Activated CD4-positive, alpha-beta T cell treated with anti-CD3 and anti-CD28 coated beads, Interleukin-2, Interleukin-6, amounts not matched to agents 100 ng/mL and 50 ng/mL, durations not matched to agents 16 hours and 8 hours (primary cell): ENCODE results near the gene LMX1B.

Source experiments
- DNase-seq: peaks from one replicate; pipeline ENCODE4 v3.0.0-alpha.2; 2020

Gene LMX1B

DNA sequence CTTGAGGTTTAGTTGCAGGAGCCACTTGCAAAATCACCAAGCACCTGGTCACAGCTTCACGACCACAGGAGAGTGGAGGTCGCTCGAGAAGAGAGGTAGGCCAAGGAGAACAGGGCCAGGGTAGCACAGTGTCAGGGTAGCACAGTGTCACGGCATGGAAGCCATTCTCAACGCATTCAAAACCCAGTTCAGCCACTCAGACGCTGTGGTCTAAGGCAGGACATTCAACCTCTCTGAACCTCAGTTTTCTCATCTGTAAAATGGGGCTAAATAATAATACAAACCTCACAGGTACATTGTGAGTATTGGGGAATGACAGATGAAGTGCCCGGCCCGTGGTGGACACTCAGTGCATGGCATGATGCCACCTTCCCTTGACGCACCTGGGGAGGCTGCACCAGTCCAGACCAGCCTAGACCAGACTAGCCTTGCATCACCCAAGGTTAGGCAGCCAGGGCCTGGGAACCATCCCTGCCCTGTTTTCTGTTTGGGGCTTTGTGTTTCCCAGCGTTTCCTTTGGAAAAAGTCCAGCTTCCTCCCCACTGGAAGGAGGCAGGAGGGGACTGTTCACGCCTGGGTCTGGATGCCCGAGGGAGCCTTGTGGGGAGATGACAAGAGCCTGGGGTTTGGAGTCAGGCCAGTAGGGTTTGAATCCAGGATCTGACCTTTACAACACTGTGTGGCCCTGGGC lies 7.8 kb upstream of the LMX1B start:
- no peak for DNase-seq

DNA sequence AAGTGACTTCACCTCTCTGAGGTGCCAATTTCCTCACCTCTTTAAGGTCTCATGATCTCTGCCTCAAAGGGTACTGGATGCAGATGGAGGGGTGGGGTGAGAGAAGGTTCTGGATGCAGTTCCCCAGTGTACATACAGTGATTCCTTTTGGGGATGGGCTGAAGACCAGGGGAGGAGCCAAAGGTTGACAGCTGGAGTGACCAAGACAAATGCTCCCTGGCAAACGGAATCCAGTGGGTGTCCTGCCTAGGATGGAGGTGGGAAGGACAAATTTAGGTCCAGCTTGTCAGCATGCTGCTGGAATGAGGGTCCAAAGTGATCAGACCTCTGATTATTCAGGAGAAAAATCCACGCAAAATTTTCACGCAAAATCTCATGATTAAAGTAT lies 7.3 kb upstream of the LMX1B start:
- no peak for DNase-seq

- DNase-seq, result no peak
Measured at GRCh38 chr9:126607086-126607485, 6.6 kb upstream of the LMX1B start.

DNA sequence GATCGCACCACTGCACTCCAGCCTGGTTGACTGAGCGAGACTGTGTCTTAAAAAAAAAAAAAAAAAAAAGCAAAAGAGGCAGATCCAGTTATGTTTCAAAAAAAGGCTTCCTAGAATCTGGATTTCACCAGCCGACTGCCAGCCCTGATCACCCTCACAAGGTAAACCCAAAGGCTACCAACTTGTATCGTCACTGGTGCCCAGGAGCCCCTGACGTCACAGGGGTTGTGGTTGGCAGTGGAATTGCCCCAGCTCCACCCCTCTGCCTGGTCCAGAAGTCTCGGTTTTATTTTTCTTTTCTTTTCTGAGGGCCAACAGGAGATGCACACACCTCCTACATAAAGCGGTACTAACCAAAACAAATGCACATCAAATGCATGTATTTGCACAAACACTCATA lies 6.0 kb upstream of the LMX1B start:
- no peak for DNase-seq

DNA sequence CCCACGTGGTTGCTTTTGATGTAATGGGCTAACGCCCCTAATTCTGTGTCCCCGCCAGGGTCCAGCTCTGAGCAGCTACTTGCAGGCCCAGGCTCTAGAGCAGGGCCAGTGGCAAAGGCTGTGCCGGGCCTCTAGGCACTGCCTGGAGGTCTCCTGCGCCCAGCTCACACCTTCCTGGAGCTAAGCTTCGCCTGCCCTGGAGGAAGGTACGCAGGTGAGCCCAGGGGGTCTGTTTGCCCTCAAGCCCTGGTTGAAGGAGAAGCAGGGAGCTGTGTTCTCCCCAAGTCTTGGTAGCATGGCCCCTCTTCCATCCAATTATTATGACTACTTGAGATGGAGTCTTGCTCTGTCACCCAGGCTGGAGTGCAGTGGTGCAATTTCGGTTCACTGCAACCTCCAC lies 5.2 kb upstream of the LMX1B start:
- DNase-seq, result no peak

DNA sequence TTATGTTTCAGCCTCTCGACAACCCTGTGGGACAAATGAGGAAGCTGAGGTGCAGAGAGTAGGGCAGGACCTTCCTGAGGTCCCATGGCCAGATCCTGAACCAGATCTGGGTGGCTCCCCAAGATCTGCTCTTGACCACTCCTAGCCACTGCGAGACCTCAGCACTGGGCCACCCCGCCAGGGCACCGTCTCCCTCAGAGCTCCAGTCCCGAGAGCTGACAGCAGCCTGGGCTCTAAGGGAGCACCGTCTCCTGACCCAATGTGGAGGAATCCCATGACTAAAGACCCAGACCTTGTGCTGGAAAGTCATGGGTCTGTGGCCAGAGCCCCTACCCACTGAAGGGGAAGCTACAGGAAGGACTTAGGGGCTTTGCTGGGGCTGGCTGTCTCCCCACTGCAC lies 4.5 kb upstream of the LMX1B start:
- DNase-seq, result no peak

GRCh38 chr9:126609711-126610388 lies 3.9 kb upstream of the LMX1B start:
- no peak for DNase-seq

DNA sequence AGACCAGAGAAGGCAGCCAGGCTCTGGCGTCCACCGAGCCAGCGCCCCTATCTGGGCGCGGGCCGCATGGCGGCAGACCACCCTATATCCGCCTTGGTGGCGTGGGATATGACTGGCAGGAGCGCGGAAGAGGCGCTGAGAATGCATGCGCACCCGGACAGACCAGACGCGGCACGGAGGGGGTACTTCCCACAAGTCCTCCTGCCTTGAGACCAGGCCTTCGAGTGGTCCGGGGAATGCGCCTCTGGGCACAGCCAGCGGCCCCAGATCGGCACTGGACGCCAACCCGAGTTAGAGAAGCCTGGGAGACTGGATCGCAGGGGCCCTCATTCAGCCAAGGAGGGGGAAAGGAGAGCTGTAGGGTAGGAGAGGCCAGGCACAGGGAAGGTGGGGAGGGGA lies 2.5 kb upstream of the LMX1B start:
- DNase-seq, result no peak

DNA sequence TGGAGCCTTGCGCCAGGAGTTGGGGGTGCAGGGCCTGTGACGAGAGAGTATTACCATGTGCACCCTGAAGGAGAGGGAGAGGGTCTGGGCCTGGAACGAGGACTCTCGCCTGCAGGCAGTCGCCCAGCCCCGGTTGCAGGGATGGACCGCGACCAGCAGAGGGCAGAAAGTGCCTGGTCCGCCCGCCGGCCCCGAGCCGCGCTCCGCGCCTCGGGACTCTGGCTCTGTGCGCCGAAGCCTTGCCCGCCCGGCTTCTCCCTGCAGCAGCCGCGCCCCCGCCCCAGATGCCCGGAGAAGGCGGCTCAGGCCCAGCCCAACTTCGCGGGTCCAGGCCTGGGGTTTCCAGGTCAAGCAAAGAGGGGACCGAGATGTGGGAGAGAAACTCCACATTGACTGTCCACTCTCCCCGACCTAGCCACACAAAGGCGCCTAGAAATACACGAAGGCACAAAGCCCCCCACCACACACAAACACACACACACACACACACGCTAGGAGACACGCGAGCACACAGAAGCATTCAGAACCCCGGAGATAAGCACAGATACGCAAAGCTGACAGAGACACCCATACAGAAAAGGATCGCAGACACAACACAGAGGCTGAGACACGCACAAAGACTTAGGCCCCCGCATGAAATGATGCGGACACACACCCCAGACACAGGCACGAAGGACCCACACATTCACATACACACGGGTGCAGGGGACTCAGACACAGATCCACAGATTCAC lies 2.0 kb upstream of the LMX1B start:
- DNase-seq, result peak; percentile 84

- DNase-seq, result no peak
Measured at GRCh38 chr9:126612326-126612812, 1.4 kb upstream of the LMX1B start.

DNA sequence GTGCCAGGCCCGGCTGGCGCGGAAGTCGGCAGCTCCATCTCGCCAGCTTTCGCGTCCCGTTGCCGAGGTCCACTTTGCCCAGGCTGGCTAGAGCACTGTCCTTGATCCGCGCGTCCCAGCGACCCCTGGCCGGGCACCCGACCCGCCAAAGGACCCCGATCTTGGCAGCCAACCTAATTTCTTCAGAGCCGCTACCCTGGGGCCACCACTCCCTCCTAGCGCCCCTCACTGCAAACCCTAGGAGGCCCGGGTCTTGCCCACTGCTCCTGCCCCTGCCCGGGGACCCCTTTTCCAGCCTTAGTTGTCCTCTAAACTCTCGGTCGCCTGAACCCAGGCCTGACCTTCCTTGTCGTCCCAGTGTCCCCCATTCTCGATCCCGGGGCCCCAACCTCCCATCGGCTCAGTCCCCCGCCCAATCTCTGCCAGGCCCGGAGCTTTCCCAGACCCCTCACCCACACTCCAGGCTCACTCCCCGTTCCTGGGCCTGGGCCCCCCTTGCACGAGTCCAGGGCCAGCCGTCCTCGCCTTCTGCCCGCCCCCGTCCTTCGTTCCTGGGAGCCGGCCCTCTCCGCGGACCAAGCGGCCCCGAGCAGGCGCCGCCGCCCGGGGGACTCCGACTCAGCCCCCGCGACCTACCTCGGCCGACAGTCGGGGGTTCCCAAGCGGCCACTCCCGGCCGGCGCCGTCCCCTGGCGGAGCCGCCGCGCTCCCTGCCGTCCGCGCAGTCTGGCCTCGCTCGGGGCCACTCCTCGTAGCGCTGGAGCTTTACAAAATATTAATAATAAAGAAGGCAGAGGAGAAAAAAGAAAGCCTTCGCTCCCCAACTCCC lies 701 bp upstream of the LMX1B start:
- no peak for DNase-seq

- DNase-seq, result no peak
Measured at GRCh38 chr9:126614088-126614454, 343 bp downstream of the LMX1B start.

DNA sequence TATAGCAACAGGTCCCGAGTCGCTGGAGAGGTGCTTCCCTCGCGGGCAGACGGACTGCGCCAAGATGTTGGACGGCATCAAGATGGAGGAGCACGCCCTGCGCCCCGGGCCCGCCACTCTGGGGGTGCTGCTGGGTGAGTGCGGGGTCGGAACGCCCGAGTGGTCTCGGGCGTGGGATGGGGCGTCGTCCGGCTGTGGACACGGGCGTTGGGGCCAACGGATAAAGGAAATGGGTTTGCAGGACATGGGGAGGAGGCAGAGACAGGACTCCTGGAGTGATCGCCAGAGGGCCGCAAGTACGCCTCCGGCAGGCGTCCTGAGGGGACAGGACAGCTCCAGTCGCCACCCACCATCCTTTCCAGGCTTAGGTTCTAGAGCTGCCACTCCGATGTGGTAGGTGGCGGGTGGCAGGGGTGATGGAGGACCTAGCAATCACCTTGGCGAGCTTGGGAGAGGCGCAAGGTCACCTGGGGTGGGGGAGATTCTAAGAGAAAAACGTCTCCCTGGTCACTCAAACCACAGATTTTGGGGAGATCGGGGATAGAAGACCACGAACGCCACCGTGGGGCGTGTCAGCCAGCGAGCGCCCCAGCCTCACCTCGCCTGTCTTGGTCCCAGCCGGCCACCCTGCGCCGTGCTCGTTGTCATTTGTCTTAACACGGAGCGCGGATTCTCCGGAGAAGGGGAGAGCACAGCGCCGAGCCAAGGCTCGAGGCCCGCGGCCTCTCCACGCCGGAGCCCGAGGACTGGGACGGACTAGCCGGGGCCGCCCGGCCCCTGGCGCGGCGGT lies 922 bp downstream of the LMX1B start:
- DNase-seq, result no peak

DNA sequence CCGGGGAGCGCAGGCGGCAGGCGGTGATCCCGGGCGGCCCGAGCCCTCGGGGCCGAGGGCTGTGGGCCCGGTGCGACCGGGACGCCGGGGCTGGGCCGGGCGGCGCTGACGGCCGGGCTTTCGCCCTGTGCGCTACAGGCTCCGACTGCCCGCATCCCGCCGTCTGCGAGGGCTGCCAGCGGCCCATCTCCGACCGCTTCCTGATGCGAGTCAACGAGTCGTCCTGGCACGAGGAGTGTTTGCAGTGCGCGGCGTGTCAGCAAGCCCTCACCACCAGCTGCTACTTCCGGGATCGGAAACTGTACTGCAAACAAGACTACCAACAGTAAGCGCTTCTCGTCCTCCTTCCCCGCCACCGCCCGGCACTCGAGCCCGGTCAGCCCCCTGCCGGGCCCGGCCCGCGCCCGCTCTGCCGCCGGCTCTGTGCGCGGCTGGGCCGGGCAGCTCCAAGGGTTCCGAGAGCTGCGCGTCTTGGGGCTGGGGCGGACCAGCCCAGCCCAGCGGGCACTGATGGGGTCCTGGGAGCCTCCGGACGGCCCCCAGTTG lies 1.6 kb downstream of the LMX1B start:
- peak; percentile 58 for DNase-seq

GRCh38 chr9:126615791-126616447 lies 2.2 kb downstream of the LMX1B start:
- no peak for DNase-seq

DNA sequence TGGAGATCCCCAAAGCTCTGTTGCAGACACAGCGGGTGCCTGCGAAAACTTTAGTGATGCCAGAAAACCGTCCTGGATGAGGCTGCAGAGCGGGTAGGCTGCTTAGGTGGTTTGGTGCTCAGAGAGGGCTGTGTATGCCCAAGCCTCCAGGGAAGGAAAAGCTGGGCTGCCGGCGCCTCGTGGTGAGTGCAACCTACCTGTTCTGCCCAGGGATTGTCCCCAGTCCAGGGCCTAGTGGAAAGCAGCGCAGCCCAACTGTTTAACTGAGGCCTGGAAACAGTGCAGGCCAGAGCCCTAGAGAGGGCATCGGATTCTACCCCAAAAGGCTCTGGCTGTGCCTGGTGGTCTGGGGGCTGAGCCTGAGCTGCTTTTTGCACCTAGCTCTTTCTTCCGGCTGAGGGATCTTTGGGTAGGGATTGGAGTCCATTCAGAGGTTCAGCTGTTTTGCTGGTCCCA lies 2.8 kb downstream of the LMX1B start:
- no peak for DNase-seq

DNA sequence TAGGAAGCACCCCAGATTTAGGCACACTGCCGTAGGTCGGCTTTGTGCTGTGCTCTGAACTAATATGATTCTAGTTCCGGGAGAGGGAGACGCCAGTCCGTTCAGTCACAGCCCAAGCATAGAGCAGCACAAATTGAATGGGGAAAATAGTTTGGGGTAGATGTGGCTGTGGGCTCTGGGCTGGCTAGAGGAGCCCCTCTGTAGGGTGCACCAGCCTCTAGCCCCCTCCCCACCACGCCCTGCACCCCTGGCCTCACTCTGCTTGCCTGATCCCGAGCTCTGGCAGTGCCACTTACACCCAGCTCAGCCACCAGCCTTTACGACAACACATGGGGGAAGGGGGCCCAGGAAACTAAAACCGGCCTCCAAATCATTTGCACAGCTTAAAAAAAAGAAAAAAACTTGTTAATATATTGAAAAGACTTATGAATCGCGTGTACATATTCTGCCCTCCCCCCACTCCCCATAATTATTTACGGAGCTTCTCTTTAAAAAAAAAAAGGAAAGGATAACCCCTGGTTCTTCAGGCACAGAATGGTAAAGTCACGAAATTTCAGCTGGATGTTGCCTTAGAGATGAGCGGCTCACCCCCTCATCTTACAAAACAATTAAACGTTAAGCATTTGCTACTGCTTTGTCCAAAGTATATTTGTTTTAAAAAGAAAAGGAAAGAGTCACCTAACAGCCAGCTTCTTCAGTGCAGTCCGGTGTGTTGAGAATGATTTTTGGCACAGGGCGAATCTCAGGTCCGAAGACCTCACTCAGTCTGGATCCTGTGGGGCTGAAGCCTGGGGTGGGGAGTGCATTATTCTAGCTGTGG lies 3.5 kb downstream of the LMX1B start:
- DNase-seq, result no peak

DNA sequence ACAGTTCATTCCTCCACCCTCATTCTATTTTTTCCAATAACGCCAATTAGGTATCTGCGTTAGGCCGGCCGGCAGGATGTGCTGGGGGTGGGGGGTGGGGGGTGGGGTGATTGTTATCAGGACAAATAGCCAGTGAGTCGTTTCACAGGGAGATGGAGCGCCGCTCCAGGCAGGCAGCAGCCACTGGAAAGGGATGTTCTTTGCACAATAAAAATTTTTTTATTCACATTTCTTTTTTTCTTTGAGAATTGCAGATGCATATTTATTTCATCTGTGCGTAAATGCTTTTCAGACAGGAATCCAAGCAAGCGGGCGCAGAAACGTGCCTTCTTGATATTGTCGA lies 4.1 kb downstream of the LMX1B start:
- DNase-seq, result no peak

DNA sequence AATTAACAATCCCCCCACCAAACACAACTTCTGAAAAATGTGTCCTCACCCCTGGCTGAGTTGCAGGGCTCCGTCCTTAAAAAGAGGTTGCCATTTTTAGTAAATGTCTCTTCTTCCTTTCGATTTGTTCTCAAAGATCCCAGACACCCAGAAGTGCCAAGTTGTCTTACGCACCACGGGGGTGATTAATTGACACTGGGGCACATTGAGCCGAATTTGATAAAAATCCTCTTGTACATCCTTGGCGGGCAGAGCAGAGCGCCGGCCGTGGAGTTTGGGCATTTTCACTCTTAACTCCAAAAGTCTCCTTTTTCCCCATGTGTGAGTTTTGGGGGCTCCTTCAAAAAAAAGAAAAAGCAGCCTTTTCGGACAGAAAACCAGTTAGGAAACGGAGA lies 4.5 kb downstream of the LMX1B start:
- no peak for DNase-seq

DNA sequence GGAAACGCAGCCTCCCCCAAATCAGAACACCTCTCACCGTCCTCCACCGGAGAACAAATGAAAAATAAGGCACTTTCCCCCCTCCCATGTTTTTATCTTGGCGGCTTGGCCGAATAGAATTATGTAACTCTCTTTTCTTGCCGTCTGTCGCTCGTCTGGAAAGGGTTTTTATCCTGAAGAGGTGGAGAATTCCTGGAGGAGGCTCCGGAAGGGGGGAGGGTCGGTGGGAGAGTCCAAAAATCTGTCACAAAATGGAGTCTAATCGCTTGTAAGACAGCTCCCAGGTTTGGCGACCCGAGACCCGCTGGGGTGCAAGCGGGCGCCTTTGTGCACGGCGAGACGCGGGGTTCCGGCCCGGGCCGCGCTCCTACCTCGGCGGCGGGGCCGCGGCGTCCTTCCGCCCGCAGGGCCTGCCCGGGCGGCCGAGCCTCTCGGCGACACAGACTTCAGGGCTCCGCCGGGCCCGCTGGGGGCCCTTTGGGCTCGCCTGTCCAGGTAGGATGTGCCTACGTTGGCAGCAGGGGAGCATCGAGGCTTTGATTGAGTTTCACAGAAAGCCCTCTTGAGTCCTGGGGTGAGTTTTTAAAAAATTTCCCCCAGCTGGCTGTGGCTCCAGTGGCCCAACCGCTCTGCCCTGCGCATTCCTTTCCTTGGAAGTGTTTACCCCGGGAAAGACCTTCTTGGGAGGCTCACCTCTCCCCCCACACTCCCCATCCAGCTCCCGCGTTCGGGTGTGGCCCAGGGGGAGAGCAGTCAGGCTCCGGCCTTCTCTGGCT lies 5.0 kb downstream of the LMX1B start:
- DNase-seq, result no peak
